ENCODE results near the gene SCAPER. TPM values are rescaled to one million over a fixed set of nuclear protein-coding genes. Genes with fewer than 3 reads are reported as not detected.

SCAPER gene
- total RNA-seq, 3 donors from 2014 or later, result 15.8 to 33.1 (median 33.0) TPM

DNA sequence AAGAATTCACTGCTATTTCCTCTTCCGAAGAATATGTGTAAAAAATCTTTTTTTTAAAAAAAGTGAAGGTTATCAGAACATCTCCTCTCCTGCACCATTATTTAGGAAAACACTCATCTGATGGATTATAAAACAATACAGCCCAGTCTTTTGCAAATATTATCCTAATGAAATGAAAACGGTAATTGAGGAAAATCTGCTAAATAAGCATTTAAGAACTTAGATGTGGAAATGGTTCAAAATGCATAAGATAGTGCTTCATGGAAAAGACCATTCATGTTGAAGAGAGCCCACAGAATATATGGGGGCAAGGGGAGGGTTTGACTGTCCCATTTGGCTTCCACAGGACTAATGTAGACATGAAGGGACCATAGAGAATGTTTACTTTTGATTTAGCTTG is 520.7 kb downstream of the SCAPER start:
- DNase-seq, result no peak
- no peak for ATAC-seq
- Histone ChIP-seq H3K4me1 (ENCODE audit: low read depth) (no peaks in the 10 kb centered on the region), H3K36me3 (ENCODE audit: low read depth) (no peaks in the 10 kb centered on the region), H3K9me3 (no peaks in the 10 kb centered on the region), H3K4me3 (no peak overlapping the region)
- no peak for TF ChIP-seq CTCF (IDR thresholded peaks at IDR 0.05)
- intact Hi-C loops (cut with DNase I, micrococcal nuclease), result no loop called here

DNA sequence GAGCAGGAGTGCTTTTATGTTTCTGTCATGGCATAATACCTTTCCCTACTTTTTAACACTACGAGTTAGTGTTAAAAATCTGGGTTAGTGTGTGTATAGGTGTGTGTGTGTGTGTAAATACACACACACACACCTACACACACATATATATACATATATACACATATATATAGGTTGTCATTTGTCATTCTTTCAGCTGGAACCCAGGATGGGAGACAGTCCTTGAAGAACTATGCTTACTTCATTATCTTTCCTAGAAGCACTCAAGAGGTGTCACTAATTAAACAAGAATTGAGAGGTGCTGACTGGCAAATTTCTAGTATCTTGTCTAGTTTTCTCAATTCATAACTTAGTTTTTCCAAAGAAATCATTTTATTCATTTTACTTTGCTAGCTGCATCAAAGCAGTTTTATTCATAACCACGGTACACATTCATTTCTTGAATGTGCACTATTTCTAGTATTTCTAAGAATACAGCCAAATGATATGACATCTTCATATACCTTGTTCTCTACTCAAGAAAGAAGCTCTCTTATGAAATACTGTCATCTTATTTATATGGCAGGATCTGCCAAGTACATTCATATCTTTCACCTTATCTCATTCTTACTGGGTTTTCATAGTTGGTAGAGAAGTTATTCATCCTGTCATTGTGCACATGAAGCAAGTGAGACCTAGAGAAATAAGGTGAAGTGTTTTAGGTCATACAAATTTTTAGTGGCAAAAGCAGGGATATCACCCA is 522.0 kb downstream of the SCAPER start:
- intact Hi-C loops (cut with DNase I, micrococcal nuclease), result no loop called here
- TF ChIP-seq CTCF (IDR thresholded peaks at IDR 0.05), result no peak
- H3K9me3 ChIP-seq, result no peaks in the 10 kb centered on the region
- ATAC-seq (no peak), DNase-seq (no peak)
- no peaks in the 10 kb centered on the region for H3K36me3 ChIP-seq (ENCODE audit: low read depth)
- no peak overlapping the region for H3K4me3 ChIP-seq
- H3K4me1 ChIP-seq (ENCODE audit: low read depth), result no peaks in the 10 kb centered on the region

GRCh38 chr15:76381366-76381765 is 523.8 kb downstream of the SCAPER start:
- DNase-seq (no peak), ATAC-seq (no peak)
- no peak for TF ChIP-seq CTCF (IDR thresholded peaks at IDR 0.05)
- Histone ChIP-seq H3K4me1 (ENCODE audit: low read depth) (no peaks in the 10 kb centered on the region), H3K9me3 (no peaks in the 10 kb centered on the region), H3K36me3 (ENCODE audit: low read depth) (no peaks in the 10 kb centered on the region), H3K4me3 (no peak overlapping the region)
- intact Hi-C loops (cut with DNase I, micrococcal nuclease), result no loop called here

DNA sequence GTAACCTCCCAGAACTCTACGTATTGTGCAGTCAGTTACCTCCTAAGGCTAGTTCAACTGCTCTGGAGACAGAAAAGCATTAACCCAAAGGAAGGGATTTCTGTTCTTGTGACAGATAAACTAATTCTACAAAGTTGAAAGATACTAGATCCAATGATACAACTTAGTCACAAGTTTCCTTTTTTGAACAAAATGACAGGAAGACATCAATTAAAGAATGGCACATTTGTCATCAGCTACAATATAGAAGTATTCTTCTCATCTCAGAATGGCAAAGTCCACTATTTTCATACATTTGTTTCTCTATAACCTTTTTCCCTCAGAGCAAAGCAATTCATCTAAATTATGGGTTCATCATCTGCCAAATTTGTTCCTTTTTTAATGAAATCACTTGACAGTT is 524.9 kb downstream of the SCAPER start:
- ATAC-seq, result no peak
- Histone ChIP-seq H3K9me3 (no peaks in the 10 kb centered on the region), H3K4me3 (no peak overlapping the region), H3K36me3 (ENCODE audit: low read depth) (no peaks in the 10 kb centered on the region), H3K4me1 (ENCODE audit: low read depth) (no peaks in the 10 kb centered on the region)
- no peak for TF ChIP-seq CTCF (IDR thresholded peaks at IDR 0.05)
- intact Hi-C loops (cut with DNase I, micrococcal nuclease), result no loop called here
- no peak for DNase-seq

DNA sequence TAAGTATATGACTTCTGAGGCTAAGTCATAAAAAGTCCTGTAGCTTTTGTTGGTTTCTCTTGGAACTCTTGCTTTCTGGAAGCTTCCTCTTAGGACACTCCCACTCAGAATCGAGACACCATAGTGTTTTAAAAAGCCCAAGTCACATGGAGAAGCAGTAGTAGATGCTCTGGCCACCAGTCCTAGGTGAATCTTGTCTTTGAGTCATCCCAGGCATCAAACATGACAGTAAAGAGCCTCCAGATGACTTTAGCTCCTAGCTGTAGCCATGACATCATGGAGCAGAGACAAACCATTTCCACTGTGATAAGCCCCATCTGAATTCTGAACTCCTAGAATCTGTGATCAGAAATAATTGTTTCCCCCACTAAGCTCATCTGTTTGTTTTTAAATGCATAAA is 526.4 kb downstream of the SCAPER start:
- ATAC-seq, result no peak
- no peak for TF ChIP-seq CTCF (IDR thresholded peaks at IDR 0.05)
- intact Hi-C loops (cut with DNase I, micrococcal nuclease), result no loop called here
- H3K9me3 ChIP-seq, result no peaks in the 10 kb centered on the region
- no peaks in the 10 kb centered on the region for H3K36me3 ChIP-seq (ENCODE audit: low read depth)
- H3K4me3 ChIP-seq, result no peak overlapping the region
- no peak for DNase-seq
- no peaks in the 10 kb centered on the region for H3K4me1 ChIP-seq (ENCODE audit: low read depth)

- Histone ChIP-seq H3K4me1 (ENCODE audit: low read depth) (no peaks in the 10 kb centered on the region), H3K4me3 (no peak overlapping the region), H3K9me3 (no peaks in the 10 kb centered on the region), H3K36me3 (ENCODE audit: low read depth) (no peaks in the 10 kb centered on the region)
- no peak for ATAC-seq
- TF ChIP-seq CTCF (IDR thresholded peaks at IDR 0.05), result no peak
- intact Hi-C loops (cut with DNase I, micrococcal nuclease), result no loop called here
- DNase-seq, result no peak
Measured at GRCh38 chr15:76377751-76378150, 527.4 kb downstream of the SCAPER start.
